Liver (tissue), 3 donors: ENCODE measurements around the gene SLC25A26.

Source experiments
- RAD21 ChIP-seq, 2 donors: IDR thresholded peaks; 2 replicates each; pipeline ENCODE4 v1.6.1; 2016; ENCODE audit warnings: antibody characterized with exemption in 2 of 2, mild to moderate bottlenecking in 2 of 2
- TF ChIP-seq, protein P1 (sequence below): fragments of 150-350 bp; IDR thresholded peaks from 2 replicates; pipeline ENCODE4 v1.5.1; 2017; ENCODE audit warnings: improper control_type of control experiment, low read depth, low read length; ENCODE audit not compliant: missing input control
- donor health status: healthy.
- donor health status: healthy.

DNA sequence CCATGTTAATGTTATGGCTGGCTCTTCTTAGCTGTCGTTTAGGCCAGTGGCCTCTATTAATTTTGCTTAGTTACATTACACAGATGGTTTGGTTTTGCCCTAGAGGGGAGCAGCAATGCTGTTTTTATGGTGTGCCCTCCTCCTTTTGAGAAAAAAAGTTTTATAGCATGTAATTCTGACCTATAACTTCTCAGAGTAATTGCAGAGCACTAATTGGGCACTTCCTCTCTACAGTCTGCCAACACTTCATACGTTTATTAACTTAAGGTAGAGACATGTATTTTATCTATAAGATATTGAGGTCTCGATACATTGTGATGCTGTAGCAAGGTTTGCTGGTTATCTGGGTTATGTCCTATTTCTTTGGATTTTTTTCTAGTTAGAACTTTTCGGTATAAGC lies 12.2 kb downstream of the SLC25A26 start:
- TF ChIP-seq, protein P1, sequence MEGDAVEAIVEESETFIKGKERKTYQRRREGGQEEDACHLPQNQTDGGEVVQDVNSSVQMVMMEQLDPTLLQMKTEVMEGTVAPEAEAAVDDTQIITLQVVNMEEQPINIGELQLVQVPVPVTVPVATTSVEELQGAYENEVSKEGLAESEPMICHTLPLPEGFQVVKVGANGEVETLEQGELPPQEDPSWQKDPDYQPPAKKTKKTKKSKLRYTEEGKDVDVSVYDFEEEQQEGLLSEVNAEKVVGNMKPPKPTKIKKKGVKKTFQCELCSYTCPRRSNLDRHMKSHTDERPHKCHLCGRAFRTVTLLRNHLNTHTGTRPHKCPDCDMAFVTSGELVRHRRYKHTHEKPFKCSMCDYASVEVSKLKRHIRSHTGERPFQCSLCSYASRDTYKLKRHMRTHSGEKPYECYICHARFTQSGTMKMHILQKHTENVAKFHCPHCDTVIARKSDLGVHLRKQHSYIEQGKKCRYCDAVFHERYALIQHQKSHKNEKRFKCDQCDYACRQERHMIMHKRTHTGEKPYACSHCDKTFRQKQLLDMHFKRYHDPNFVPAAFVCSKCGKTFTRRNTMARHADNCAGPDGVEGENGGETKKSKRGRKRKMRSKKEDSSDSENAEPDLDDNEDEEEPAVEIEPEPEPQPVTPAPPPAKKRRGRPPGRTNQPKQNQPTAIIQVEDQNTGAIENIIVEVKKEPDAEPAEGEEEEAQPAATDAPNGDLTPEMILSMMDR, result no peak
- TF ChIP-seq RAD21 (IDR thresholded peaks at IDR 0.05), result no peak
